NCI-H1105 (cell line): ENCODE measurements around the gene ZNRF2.
"Not testable (repeated sequence)": the region's sequence is repeated elsewhere in the genome, so short reads cannot be mapped to it uniquely, and the experiment has no call there.

Experiments
- DNase-seq: peaks from one replicate; lab custom pipeline; 2025; lab: John Stamatoyannopoulos, UW

Gene ZNRF2

DNA sequence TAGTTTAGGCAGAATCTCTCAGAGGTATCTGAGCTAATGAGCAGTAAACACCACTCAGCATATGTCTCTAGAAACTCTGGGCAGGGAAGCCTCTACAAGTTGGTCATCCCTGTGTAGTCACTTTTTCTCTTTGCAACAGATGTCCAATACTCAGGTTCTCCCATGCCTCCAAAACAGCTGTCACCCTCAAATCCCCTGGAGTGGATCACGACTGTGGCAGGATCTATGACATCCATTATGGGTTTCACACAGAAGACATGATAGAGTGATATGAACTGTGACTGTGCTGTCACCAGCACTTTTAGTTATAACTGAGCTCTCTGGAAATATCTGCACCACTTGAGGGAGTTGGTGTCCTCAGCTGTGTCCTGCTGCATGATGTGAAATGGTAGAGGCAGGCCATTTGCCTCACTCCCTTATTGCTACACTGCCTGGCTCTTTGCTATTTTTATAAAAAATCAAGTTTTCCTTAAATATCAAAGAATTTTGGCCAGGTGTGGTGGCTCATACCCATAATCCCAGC lies 24.1 kb upstream of the ZNRF2 start:
- DNase-seq: no peak

DNA sequence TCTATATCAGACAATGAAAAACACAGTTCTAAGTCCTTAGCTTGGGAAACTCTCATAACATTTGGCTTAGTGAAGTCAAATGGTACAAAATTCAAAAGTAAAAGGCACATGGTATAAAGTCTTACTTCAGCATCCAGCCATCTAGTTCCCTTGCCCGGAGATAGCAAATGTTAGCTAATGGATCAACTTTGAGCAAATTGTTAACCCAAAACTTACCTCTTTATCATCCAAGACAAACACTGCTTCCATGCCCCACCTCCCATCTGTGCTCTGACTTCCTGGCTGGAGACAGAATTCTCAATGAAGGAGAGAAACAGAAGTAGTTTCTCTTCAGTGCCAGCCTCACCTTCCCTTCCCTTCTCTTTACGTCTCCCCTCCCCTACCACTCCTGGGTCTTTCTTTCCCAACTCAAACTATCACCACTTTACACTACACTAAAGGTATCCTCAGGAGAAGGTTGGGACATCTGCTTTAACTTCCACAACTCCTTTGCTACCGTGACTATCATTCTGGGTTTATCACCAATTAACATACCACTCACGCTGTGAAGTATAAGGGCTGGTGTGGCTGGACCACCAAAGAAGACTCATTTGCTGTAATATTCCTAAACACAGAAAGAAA lies 21.2 kb upstream of the ZNRF2 start:
- DNase-seq: no peak

DNA sequence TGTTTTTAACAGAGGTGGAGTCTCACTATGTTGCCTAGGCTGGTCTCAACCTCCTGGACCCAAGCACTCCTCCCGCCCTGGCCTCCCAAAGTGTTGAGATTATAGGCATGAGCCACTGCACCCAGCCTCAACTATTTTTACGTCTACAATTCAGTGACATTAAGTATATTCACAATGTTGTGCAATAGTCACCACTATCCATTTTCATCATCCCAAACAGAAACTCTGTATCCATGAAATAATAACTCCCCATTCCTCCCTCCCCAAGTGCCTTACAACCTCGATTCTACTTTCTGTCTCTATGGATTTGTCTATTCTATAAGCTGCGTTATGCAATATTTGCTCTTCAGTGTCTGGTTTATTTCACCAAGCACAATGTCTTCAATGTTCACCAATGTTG lies 20.3 kb upstream of the ZNRF2 start:
- DNase-seq: no peak

DNA sequence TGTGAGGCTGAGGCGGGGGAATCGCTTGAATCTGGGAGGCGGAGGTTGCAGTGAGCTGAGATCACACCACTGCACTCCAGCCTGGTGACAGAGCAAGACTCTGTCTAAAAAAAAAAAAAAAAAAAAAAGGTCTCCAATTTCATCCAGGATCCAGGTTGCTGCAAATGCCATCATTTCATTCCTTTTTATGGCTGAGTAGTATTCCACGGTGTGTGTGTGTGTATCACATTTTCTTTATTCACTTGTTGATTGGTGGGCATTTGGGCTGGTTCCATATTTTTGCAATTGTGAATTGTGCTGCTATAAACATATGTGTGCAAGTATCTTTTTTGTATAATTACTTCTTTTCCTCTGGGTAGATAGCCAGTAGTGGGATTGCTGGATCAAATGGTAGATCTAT lies 19.2 kb upstream of the ZNRF2 start:
- not testable (repeated sequence) for DNase-seq

DNA sequence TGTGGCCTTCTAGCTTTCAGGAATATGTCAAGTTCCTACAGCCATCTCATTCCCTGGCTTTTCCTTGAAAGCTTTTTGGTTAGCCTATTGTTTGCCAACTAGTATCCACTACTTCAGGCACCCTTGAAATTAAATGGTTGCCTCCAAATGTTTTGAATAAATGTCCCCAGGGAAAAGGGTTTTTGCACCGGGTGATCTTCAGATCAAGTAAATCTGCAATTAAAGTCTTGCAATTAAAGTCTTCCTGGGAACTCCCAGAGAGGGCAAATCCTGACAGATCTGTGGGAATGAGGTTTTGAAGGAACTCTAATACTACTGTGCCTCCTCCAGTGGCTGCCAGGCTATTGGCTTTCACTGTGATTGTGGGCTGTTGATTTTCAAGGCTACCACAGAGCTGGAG lies 17.7 kb upstream of the ZNRF2 start:
- no peak for DNase-seq

DNA sequence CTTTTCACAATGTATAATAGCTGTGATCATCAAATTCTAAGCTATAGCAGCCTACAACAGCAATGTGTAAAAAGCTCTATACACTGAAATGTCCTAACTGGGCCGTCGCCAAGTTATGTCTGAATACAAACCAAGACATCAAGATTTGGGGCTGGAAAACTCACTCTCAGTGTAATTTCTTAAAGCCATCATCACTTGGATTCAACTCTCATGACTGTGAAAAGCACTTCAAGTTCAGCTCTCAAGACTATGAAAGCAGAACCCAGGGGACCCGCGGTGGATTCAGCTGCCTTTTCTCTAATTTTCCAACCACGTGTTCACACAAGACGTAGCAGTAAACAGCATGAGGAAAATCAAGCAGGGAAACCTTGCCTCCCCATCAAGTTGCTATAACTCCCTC lies 15.8 kb upstream of the ZNRF2 start:
- no peak for DNase-seq

DNA sequence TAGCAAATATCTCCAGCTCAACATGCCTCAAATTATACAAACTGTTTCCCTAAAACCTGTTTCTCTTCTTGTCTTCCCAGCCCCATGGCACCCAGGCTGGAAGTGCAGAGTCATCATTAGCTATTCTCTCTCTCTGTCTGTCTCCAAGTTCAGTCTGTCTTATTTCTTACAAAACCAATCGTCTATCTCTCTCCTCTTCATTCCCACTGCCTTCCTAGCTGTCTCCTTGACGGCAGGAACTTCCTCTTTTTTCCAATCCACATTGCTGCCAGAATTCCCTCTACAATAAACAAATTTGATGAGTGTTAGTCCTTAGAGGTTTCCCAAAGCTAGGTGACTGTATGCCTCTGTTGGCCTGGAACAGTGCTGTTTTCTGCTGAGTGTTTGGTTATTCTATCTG lies 14.9 kb upstream of the ZNRF2 start:
- no peak for DNase-seq

DNA sequence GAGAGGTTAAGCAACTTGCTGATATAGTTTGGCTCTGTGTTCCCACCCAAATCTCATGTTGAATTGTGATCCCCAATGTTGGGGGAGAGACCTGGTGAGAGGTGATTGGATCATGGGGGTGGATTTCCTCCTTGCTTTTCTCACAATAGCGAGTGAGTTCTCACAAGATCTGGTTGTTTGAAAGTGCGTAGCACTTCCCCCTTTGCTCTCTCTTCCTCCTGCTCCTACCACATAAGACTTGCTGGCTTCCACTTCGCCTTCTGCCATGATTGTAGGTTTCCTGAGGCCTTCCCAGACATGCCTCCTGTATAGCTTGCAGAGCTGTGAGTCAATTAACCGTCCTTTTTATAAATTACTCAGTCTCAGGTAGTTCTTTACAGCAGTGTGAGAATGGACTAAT lies 13.5 kb upstream of the ZNRF2 start:
- DNase-seq: no peak

DNA sequence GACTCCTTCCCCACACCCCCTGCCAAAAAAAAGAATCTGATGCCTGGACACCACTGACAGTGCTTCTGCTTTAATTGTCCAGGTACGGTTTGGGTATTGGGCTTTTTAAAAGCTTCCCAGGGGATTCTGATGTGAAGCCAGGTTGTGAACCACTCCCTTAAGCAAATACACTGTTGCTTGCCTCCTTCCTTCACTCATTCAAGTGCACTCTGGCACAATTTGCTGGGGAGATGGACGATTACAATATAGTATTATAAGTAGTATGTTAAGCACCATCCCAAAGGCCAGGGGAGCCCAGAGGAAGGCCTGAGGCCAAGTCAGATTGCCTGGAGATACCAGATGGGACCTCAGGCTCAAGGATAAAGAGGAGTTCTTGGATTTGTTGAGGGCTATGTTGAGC lies 12.3 kb upstream of the ZNRF2 start:
- no peak for DNase-seq

DNA sequence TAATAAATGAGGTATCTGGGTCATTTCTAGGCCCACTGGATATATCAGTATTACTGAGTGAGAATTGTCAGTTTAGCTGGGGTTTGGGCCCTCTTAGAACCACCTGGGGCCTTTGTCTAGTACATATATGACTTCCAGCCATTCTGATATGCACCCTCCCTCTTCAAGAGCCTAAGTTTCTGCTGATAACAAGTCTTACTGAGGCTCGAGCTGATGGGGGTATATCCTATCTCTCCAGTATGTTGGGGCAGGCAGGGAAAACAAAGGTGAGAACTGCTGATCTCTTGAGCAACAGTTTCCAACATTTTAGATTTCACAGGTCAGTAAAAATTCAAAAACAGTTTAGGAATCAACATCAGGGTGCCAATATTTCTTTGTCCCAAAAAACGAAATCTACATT lies 10.8 kb upstream of the ZNRF2 start:
- no peak for DNase-seq

DNA sequence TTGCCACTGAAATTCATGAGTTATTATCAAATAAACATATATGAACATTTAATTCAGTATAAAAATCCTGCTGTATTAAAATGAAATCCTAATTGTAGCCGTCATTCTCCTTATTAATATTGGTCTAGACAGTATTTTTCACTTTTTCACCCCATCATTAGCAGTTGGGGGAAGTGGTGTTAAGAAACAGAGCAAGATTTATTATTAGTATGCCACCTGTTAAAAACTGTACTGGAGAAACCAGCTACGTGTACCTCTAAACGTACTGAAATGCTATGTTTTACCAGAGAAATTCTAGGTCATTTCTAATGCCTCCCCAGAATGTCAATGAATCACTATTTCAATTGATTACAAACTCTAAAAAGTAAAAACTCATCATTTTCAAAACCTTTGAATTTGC lies 9.8 kb upstream of the ZNRF2 start:
- no peak for DNase-seq

DNA sequence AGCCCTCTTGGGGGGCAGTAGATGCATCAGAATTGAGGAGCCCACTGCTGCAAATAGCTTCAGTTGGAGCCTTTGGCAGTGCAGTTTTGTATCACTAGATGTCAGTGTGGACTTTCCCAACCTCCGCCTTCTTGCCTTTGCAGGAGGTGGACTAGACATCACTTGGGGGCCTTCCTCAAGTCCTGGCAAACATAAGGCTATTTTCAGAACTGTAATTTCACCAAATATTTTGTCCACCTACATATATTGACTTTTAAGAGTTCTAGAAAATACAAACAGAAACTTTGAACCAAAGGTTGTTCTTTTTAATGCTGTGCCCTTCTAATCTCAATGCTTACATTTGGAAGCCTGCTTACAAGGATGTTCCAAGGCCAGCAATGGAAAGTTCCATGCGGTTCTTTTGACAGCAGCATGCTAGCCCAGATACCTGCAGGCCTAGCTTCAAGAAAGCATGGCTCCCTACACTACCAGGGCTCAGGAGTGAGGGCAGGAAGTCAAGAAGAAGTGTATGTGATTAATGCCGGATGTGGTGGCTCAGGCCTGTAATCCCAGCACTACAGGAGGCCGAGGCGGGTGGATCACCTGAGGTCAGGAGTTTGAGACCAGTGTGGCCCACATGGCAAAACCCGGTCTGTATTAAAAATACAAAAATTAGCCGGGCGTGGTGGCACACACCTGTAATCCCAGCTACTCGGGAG lies 8.0 kb upstream of the ZNRF2 start:
- DNase-seq: peak; percentile 5

DNA sequence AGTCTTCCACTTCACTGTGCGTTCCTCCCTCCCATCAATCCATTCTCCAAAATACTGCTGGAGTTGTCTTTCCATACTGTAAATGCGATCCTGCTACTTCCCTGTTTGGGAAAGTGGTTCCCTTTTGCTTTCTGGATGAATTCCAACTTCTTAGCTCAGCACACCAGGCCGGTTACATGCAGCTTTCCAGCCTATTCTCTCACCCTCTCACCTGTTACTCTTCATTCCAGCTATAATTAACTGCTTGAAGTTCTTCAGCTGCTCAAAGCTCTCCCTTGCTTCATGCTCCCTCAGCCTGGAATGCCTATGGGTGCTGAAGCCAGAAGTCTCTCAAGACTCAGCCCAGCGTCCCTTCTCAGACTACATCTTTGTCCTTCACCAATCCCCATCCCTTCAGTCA lies 6.0 kb upstream of the ZNRF2 start:
- peak; percentile 82 for DNase-seq

DNA sequence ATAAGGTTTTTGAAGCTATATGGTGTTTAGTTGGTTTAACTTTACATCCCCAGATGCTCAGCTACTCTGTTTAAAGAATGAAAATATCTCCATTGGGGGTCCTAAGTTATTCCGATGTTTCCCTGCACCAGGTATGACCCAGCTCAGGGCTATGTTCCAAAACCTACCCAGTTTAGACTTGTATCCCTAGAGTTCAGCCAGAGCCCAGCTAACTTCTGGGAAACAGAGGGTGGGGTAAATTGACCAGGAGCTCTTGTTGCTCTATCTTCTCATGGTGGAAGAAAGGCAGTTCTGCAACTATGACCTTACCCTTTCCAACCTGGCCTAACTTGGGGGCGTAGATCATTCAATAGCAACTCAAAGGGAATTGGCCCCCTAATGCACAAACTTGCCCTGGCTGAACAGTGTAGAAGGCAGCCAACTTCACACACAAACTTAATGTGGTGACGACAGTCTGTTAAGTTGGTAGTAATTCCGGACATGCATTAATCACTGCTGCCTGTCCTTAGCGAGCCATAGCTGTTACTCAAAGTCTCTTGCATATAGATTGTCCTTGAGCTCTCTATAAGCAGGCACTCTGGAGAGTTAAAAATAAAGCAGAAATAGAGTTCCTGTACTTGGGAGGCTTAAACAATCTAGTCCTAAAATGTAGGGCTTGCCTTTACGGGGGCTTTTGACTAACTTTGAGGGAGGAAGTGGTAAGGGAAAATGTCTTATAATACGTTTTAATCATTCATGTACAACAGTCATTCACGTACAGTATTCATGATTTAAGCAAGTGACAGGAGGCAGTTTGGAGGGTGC lies 5.3 kb upstream of the ZNRF2 start:
- no peak for DNase-seq

DNA sequence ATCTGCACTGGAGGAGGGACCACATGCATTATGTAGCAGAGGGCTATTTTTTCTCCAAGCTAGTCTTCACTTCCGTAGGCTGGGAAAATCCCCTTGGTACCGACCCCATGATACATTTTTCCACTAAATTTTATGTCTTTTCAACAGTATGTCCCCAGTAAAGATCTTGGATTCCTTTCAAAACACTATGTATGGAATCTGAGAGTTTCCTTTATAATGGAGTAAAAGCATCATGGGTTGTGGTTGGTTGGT lies 4.8 kb upstream of the ZNRF2 start:
- DNase-seq: no peak

DNA sequence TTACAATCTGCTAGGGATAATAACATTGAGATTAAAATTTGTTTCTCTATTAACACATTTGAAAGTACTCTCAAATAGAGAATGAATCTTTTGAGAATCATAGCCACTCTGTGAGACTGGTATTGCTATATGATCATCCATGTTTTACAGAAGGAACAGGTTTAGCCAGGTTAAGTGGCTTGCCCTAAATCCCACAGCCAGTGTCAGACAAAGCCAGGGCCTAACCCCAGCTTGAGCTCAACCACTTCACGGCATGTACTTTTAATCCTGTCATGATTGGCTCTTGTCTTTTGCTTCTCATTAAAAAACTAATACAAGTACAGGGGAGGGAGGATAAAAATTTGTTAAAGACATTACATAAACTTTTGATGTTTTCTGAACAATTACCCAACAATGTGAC lies 3.8 kb upstream of the ZNRF2 start:
- no peak for DNase-seq

DNA sequence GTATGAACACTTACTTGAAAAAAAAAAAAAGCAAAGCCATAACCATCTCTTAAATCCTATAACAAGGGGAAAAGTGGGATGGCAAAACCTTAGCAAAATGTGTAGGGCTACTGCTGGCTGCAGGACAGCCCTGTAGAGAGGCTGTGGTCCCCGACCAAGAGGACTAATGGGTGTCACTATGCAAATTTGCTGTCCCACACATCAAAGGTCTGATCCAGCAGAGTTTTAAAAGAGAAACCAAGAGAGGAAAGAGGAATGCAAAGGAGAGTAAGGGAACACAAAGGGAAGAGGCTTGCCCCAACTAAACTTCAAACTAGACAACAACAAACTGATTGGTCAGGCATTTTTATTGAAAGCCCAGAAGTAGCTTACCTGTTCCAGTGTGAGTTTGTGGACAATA lies 3.1 kb upstream of the ZNRF2 start:
- DNase-seq: no peak

DNA sequence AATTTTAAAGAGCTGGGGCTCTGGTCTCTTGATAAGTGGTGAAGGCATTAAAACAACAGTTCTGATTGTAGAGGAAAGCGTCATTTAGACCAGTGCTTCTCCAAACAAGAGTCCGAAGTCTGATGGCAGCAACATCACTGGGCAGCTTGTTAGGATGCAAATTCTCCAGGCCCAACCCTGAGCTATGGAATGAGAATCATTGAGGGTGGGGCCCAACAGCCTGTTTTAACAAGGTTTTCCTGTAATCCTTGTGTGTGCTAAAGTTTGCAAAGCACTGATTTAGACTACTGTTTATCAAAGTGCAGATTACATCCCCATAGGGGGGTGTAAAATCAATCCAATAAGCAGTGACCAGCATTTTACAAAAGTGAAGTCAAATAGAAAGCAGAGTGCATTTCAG lies 2.6 kb upstream of the ZNRF2 start:
- no peak for DNase-seq

DNA sequence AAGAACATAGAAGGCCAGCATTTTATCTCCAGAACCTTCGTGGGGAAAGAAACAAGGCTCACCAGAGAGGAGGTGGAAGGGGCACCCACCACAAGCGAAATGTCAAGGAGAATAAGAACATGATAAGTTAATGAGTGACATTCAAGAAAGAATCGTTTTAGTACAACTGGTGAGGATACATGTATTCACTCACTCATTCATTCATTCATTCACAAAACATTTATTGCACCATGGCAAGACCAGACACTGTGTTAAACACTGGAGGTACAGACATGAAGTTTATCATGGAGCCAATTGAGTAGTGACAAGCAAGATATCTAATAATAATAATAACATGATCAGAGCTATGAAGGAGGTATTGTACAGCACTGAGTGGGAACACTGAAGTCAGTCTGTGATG lies 1.7 kb upstream of the ZNRF2 start:
- DNase-seq: no peak

DNA sequence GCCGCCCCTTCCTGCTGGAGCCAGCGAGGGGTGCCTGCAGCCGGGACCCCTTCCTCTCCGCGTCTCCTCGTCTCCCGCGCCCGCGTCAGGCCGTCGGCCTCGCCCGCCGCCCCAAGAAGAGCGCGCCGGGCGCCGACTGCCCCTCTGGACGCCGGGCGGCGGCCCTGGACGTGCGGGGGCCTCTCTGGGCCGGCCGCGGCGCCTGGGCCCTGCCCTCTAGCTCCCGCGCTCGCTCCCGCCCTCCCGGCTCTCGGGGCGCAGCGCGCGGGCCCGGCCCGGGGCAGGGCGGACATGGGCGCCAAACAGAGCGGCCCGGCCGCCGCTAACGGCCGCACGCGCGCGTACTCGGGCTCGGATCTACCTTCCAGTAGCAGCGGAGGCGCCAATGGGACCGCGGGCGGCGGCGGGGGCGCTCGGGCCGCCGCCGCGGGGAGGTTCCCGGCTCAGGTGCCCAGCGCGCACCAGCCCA lies 704 bp downstream of the ZNRF2 start:
- DNase-seq: no peak

DNA sequence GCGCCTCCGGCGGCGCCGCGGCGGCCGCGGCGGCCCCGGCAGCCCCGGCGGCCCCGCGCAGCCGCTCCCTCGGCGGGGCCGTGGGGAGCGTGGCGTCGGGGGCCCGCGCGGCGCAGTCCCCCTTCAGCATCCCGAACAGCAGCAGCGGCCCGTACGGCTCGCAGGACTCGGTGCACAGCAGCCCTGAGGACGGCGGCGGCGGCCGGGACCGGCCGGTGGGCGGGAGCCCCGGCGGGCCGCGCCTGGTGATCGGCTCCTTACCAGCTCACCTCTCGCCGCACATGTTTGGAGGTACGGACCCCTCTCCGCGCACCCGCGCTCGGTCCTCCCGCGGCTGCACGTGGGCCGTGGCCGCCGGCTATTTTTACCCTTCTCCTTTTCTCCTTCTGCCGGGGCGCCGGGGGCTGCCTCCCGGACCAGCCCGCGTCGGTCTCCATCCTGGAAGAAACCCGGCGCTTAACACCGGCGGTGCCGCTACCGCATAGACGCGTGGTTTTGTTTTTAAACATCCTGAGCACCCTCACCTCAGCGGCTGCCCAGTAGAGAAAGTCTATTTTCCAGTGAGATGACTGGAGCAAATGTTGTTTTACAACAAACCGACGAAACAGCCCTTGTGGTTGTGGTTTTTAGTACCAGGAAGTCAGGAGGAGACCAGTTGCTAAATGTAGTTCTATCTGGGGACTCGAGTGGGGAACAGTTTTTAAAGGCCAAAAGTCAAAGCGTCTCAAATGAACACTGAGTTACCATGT lies 1.3 kb downstream of the ZNRF2 start:
- peak; percentile 12 for DNase-seq

DNA sequence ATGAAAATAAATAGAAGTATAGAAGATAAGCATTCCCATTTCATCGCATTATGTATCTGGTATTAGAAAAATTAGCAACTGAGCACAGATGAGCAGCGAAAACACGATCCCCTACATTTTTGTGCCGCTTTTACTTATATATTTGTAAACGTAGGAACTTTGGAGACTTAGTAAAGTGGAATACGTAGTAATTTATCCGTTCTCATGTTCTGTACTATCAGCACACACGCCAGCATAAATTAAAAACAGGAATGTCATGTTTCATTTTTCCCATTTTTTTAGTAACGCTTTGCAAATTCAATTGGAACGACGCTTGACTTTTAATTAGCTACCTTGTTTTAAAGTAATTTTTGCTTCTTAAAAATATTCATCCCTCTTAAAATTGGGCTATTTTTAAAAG lies 2.4 kb downstream of the ZNRF2 start:
- no peak for DNase-seq

DNA sequence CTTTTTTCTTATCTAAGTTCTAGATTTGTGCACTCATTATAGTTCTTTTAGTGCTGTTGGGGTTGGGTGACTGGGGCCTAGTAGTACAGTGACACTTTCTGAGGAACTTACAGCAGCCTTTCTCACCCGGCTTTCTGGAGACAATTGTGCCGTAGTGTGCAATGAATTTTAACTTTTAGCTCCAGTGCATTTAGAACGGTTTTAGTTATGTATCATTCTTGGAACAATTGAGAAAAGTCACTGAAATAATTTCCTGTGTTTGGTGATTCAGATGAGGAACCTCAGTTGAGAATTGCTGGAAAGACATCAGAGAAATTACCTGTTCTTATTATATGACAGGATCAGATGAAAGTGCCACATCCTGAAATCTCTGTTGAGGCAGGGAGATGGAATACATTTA lies 3.2 kb downstream of the ZNRF2 start:
- not testable (repeated sequence) for DNase-seq
